ENCODE measurements around the gene ZBTB47.

Gene ZBTB47

DNA sequence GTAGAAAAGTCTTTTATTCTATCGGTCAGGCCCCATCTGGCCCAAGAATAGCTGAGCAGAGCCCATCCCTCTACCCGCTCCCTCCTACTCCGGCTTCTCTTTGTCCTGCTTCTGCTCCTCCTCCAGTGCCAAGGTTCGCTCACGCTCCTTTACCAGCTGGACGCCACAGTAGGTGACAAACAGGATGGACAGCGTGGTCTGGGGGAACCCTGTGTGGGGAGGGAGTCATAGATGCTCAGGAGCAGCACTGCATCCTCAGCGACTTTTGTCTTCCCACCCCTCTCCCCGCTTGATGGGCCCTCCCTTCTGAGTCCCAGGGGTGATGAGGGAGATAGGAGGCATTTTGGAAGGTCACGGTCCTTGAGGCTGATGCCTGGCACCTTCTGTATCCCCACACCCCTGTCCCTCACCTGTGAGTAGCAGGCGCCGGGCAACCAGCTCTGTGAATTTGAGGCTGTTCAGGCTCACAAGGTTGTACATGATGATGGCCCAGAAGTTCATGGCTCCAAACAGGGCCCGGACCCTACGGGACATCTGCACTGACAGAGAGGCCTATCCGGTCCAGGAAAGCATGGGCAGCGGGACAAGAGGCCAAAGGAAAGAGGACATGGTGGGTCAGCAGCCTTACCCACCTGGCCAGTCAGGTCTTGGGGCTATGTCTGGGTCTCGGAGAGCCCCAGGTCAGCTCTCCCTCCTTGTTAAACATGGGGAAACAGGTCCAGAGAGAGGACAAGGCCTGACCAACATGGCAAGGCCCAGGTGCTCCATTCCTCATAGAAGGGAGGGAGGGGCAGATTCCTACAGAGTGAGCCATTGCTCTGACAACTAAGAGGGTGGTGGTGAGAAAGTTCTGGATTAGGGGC, 39.4 kb downstream of the ZBTB47 start:
- no peaks in the 10 kb centered on the region for H3K36me3 Mint-ChIP-seq
- H3K4me1 Mint-ChIP-seq (ENCODE audit: low read depth), result no peaks in the 10 kb centered on the region
- no peak overlapping the region for H3K4me3 Mint-ChIP-seq
- no peaks in the 10 kb centered on the region for H3K9me3 Mint-ChIP-seq (ENCODE audit: low read depth)
- H3K27ac Mint-ChIP-seq, result no peak overlapping the region
- H3K27me3 Mint-ChIP-seq, result peaks cover 2% of the 10 kb centered on the region

DNA sequence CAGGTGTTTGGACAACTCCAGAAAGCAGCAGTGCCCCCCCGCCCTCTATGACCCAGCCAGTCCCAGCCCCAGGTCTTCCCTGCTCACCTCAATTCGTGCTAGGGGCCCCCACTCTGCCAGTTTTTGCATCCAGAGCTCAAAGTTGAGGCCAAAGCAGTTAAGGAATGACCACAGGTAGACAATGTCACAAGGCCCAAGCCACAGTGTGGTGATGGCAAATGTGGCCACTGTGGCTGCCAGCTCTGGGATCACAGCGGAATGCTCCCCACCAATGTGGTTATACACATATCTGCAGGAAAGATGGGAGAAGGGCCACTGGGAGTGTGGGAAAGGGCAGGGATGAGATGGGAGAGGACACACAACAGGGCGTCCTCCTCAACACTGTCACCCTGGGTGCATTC, 40.0 kb downstream of the ZBTB47 start:
- H3K9me3 Mint-ChIP-seq (ENCODE audit: low read depth), result no peaks in the 10 kb centered on the region
- peaks cover under 1% of the 10 kb centered on the region for H3K4me1 Mint-ChIP-seq (ENCODE audit: low read depth)
- H3K36me3 Mint-ChIP-seq, result no peaks in the 10 kb centered on the region
- H3K27me3 Mint-ChIP-seq, result peaks cover 2% of the 10 kb centered on the region
- H3K27ac Mint-ChIP-seq, result no peak overlapping the region
- H3K4me3 Mint-ChIP-seq, result no peak overlapping the region

- Mint-ChIP-seq H3K27ac (no peak overlapping the region), H3K4me3 (no peak overlapping the region), H3K4me1 (ENCODE audit: low read depth) (peaks cover 4% of the 10 kb centered on the region), H3K36me3 (no peaks in the 10 kb centered on the region), H3K27me3 (peaks cover 2% of the 10 kb centered on the region), H3K9me3 (ENCODE audit: low read depth) (no peaks in the 10 kb centered on the region)
Observed at GRCh38 chr3:42694366-42694765, 40.9 kb downstream of the ZBTB47 start.

DNA sequence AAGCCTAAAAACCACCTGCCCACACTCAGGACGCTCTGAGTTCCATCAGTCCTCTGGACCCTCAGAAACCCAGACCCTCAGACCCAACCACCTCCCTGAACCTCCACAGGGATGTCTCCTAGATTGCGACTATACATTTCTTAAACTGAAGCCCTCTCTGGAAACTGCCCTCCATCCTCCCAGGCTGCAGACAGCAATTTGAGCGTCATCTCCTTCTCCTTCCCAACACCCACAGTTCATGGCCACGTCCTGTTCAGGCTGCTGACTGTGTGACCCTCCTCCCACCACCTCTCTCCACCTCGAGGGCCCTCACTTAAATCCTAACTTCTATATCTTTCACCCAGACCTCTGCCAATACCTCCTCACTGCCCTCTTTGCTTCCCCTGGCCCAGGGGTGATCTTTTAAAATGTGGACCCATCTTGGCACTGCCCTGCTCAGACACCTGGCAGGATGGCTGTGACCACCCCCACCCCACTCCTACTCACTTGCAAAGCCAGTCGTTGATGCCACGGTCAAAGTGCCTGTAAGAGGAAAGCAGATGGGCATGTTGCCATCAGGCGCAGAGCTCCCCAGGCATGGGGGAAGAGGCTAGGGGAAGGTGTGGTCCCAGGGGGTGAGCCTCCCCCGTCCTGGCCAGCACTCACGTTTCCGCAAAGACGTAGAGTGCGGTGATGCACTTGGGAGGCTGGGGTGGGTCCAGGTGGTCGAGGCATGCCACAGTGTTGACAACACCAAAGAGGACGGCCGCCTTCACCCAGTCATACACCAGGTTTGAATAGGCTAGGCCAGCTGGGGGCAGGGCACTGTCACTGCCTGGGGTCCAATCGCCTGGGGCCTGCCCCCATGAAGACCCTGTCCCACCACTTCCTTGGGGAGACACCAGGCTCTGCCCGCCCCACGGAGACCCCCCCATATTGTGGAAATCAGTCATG, 43.1 kb downstream of the ZBTB47 start:
- Mint-ChIP-seq H3K4me1 (ENCODE audit: low read depth) (peaks cover 4% of the 10 kb centered on the region), H3K4me3 (no peak overlapping the region), H3K27me3 (no peaks in the 10 kb centered on the region), H3K9me3 (ENCODE audit: low read depth) (no peaks in the 10 kb centered on the region), H3K36me3 (no peaks in the 10 kb centered on the region), H3K27ac (no peak overlapping the region)

- no peaks in the 10 kb centered on the region for H3K36me3 Mint-ChIP-seq
- no peak overlapping the region for H3K27ac Mint-ChIP-seq
- no peak overlapping the region for H3K4me3 Mint-ChIP-seq
- H3K9me3 Mint-ChIP-seq (ENCODE audit: low read depth), result no peaks in the 10 kb centered on the region
- no peaks in the 10 kb centered on the region for H3K27me3 Mint-ChIP-seq
- peaks cover 4% of the 10 kb centered on the region for H3K4me1 Mint-ChIP-seq (ENCODE audit: low read depth)
Observed at GRCh38 chr3:42697289-42698051, 44.0 kb downstream of the ZBTB47 start.

DNA sequence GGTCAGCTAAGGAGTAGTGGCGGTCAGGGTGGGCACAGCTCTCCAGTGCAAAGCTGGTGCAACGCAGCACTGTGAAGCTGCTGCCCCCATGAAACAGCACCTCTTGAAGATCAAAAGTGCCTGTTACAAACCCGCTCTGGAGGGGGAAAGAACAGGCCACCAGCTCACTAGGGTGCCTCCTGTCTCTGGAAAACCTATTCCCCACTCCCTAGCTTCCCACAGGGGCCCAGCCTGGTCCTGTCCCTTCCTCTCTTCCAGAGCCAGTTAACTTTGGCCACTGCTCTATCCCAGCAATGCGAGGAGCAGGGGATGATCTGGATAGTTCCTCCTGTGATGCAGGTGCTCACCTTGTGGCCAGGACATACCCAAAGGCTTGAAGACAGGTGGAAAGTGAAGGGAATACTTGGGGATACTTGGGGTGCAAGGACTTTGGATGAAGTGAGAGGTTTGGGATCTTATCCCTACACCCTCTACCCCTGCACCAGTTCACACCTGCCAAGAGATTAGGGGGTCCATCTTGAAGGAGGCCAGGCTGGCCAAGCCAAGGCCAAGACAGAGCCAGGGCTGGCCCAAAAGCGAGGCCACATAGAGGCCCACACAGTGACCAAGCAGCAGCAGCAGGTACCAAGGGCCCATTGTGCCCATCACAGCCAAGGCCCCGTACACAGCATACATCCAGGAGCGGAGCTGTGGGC, 44.9 kb downstream of the ZBTB47 start:
- Mint-ChIP-seq H3K36me3 (no peaks in the 10 kb centered on the region), H3K9me3 (ENCODE audit: low read depth) (no peaks in the 10 kb centered on the region), H3K27ac (no peak overlapping the region), H3K4me3 (no peak overlapping the region), H3K27me3 (no peaks in the 10 kb centered on the region), H3K4me1 (ENCODE audit: low read depth) (peaks cover 4% of the 10 kb centered on the region)

DNA sequence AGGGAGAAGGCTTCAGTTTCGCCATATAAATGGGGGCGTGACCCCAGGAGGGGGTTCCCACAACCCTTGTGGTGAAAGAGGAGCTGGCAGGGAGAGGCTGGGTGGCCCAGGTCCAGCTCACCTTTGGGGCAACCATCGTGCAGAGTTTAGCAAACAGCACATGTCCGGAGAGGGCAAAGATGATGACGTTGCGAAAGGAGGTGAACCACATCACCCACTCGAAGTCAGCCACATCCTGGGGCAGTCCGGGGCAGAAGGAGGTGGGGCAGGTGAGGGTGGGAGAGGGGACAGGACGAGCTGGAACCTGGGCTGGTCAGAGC, 45.4 kb downstream of the ZBTB47 start:
- Mint-ChIP-seq H3K4me1 (ENCODE audit: low read depth) (peaks cover 4% of the 10 kb centered on the region), H3K27me3 (no peaks in the 10 kb centered on the region), H3K9me3 (ENCODE audit: low read depth) (no peaks in the 10 kb centered on the region), H3K36me3 (no peaks in the 10 kb centered on the region), H3K4me3 (no peak overlapping the region), H3K27ac (no peak overlapping the region)

- Mint-ChIP-seq H3K27ac (no peak overlapping the region), H3K9me3 (ENCODE audit: low read depth) (no peaks in the 10 kb centered on the region), H3K27me3 (no peaks in the 10 kb centered on the region), H3K36me3 (no peaks in the 10 kb centered on the region), H3K4me3 (no peak overlapping the region), H3K4me1 (ENCODE audit: low read depth) (peaks cover 4% of the 10 kb centered on the region)
Observed at GRCh38 chr3:42699511-42699971, 46.0 kb downstream of the ZBTB47 start.

GRCh38 chr3:42700366-42701288, 47.1 kb downstream of the ZBTB47 start:
- no peak overlapping the region for H3K27ac Mint-ChIP-seq
- no peaks in the 10 kb centered on the region for H3K9me3 Mint-ChIP-seq (ENCODE audit: low read depth)

DNA sequence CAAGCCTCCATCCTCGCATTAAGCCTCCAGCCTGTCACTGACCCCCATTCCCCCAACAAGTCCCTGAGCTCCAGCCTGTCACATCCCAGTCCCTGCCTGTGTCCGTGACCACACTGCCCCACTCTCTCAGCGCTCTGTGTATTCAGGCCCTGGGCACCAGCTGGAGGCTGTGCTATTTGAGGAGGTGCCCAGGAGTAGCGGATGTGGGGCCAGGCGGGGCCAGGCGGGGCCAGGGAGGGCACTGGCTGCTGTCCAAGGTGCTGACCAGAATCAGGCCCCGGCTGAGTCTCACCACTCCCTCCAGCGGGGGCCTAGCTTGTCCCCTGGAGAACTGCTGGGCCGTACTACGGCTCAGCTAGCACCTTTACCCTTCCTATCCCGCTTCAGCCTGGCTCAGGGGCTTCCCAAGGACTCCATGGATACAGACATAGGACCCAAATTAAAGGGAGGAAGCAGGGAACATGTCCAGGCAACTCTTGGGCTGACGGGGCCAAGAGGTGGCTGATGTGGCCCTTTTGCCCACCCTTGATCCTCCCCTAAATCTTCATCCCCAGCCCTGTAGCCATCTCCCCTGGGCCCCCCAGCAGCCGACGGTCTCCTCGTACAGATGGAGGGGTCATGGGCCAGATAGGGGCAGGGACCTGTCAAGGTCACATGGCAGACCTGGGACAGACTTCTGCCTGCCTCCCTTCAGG, 48.0 kb downstream of the ZBTB47 start:
- peaks cover 4% of the 10 kb centered on the region for H3K4me1 Mint-ChIP-seq (ENCODE audit: low read depth)
- H3K9me3 Mint-ChIP-seq (ENCODE audit: low read depth), result no peaks in the 10 kb centered on the region
- H3K27me3 Mint-ChIP-seq, result no peaks in the 10 kb centered on the region
- no peak overlapping the region for H3K27ac Mint-ChIP-seq
- no peaks in the 10 kb centered on the region for H3K36me3 Mint-ChIP-seq
- H3K4me3 Mint-ChIP-seq, result no peak overlapping the region

More at GRCh38 chr3:42700366-42701288, 47.1 kb downstream of the ZBTB47 start:
- H3K27me3 Mint-ChIP-seq, result no peaks in the 10 kb centered on the region
- peaks cover 4% of the 10 kb centered on the region for H3K4me1 Mint-ChIP-seq (ENCODE audit: low read depth)
- no peak overlapping the region for H3K4me3 Mint-ChIP-seq
- no peaks in the 10 kb centered on the region for H3K36me3 Mint-ChIP-seq

GRCh38 chr3:42702066-42702951, 48.8 kb downstream of the ZBTB47 start, which contains the start of gene HHATL:
Gene HHATL (minus strand): TSS chr3:42702798. CDS start chr3:42700826, 1,972 bp downstream.
- H3K27ac Mint-ChIP-seq, result peak within 1 kb of the TSS; percentile 42
- no peaks in the 10 kb centered on the region for H3K36me3 Mint-ChIP-seq
- no peaks in the 10 kb centered on the region for H3K27me3 Mint-ChIP-seq
- no peak within 1 kb of the TSS for H3K4me3 Mint-ChIP-seq
- no peaks in the 10 kb centered on the region for H3K9me3 Mint-ChIP-seq (ENCODE audit: low read depth)
- H3K4me1 Mint-ChIP-seq (ENCODE audit: low read depth), result peaks cover 4% of the 10 kb centered on the region

DNA sequence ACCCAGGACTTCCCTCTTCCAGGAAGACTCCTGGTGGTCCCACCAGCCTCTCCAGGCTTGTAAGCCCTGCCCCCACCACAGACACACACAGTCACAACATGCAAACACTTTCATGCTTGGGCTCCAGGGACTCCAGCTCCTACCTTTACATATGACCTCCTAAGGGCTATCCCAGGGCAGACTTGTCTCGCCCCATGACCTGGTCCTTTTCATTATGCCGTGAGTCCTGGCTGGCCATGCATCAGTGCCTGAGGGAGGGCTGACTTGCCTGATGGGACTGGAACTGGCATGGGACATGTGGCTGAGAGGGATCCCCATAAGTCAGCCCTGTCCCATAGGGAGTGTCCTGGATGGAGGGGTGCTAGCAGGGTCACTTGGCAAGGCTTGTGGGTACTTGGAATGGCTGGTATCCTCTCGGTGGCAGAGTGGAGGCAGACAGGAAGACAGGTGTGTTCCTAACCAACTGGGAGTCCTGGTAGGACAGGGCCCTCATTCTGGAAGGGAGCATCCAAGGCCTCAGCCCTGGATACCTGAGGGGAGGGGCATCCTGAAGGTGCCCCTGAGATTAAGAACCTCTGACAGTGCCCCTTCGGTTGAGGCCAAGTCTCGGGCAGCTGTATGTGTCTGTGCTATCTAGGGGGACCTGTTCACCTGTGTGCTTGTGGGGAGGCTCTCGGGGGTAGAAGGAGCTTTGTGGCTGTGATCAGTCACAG, 49.6 kb downstream of the ZBTB47 start:
- Mint-ChIP-seq H3K4me3 (no peak overlapping the region), H3K27me3 (no peaks in the 10 kb centered on the region), H3K9me3 (ENCODE audit: low read depth) (no peaks in the 10 kb centered on the region), H3K36me3 (no peaks in the 10 kb centered on the region), H3K27ac (peak overlapping the region; percentile 42), H3K4me1 (ENCODE audit: low read depth) (peaks cover 4% of the 10 kb centered on the region)

Data from activated naive CD8-positive, alpha-beta T cell (primary cell).